NCI-H2227 (cell line): Measurements from ENCODE around the gene CHCHD4.

ENCODE experiments used
- DNase-seq: peaks from one replicate; lab custom pipeline; 2025; ENCODE audit not compliant: unreplicated experiment; lab: John Stamatoyannopoulos, UW

CHCHD4 gene

DNA sequence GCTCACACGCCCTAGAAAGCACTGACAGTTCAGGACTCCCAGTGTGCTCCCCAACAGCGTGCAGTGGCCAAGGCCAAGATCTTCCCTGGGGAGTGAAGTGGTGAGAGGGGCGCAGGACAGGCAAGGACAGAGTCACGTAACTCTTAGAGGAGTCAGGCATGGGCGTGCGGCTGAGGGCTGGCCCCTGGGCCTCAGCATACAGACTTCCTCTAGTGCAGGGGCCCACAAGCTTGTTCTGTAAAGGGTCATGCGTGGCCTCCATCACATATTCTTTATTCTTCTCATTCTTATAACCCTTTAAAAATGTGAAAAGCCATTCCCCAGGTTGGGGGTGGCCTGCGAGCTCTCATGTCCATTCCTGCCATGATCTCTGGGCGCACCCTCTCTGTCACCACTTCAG is 25.4 kb upstream of the CHCHD4 start:
- DNase-seq = no peak

DNA sequence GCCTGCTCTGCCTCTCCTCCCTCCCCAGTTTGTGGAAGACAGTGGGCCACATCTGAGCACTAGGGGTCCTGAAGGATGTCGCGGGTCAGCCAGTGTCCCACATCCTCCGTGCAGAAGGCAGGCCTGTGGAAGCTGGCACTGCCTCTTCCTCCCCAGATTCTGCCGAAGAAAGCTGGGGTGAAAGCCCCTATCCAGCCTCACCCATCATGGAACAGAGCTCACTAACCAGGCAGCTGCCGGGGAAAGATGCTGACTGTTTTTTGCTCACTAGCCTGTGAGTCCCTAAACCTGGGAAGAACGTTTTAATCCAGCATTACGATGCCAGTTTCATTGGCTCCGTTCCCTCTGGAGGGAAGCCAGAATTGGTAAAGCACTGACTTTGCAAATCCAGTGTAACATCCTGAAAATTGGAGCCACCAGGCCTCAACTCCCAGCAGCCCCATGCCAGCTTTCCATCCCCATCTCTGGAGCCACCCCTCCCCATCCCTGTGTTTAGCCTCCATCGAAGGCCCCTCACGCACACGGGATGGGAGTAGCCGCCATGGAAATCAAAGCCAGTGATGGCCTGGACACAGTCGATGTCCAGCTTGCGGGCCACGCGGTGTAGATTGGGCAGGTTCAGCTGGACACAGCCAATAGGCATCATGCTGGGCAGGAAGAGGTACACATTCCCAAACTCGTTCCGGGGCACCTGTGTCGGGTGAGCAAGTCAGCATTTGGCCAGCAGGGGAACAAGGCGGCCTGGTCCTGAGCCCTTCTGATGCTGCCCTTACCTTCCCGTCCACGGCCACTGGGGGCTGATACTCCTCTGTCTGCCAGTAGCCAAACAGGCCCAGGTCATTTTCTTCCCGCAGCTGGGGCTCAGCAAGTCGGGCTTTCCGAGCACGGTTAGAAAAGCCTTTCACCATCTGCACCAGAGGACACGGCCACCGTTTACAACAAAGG is 23.6 kb upstream of the CHCHD4 start:
- DNase-seq = no peak

DNA sequence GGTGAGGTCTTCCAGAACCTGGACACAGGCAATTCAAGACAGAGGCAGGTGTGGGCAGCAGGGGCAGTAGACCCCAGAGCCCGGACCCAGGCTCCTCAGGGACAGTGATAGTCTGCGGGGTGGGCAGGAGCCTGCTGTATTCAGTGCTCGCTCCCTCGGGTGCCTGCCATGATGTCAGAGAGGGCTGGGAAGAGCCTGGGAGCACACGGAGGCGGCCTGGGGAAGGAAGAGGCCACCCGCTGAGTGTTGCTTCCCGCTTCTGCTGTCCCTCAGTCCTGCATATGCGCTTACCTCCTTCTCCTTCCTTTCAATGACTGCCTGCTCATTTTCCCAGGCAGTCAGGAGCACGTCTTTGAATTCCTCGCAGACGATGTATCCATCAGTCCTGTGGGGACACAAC is 22.9 kb upstream of the CHCHD4 start:
- DNase-seq = no peak

DNA sequence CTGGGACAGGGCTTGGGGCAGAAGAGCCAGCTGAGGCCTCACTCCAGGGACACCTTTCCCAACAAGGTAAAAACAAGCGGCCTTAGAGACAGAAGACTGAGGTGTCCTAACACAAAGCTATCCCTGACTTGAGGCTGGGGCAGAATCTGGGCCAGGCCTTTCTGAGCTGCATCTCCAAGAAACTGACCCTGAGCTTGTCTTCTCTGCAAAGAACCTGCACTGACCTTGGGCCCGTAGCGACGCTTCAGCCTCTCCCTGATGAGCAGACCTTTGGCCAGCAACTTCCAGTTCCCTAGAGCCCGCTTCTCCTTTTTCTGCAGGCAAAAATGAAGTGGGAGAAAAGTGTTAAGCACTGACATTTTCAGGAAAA is 22.4 kb upstream of the CHCHD4 start:
- DNase-seq = no peak

DNA sequence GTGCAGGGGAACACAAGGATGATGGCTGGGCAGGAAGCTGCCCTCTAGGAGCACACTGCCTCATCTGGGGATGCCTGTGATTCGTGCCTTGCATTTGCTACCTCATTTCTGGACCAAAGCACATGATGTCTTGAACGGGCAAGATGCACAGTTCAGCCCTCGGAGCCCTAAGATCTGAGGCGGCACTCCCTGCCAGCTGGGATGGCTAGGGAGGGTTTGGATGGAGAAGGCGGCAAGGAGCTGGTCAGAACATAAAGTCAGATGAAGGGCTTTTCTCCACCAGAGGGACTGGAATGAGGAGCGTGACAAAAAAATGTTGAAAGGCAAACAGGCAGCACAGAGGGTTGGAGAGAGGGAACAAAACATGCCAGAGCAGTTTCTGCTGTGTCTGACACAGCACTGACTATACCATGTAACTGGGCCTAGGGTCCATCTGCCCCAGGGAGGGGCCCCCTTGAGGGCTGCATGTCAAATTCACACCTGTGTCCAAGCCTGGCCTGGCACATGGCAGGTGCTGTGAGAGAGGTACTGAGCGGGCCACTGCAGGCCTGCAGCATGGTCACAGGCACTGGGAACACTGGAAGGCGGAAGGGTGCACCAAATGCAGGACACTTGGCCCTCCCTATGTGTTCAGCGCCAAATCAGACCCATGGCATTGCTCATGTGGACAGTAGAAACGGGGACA is 21.9 kb upstream of the CHCHD4 start:
- DNase-seq = no peak

DNA sequence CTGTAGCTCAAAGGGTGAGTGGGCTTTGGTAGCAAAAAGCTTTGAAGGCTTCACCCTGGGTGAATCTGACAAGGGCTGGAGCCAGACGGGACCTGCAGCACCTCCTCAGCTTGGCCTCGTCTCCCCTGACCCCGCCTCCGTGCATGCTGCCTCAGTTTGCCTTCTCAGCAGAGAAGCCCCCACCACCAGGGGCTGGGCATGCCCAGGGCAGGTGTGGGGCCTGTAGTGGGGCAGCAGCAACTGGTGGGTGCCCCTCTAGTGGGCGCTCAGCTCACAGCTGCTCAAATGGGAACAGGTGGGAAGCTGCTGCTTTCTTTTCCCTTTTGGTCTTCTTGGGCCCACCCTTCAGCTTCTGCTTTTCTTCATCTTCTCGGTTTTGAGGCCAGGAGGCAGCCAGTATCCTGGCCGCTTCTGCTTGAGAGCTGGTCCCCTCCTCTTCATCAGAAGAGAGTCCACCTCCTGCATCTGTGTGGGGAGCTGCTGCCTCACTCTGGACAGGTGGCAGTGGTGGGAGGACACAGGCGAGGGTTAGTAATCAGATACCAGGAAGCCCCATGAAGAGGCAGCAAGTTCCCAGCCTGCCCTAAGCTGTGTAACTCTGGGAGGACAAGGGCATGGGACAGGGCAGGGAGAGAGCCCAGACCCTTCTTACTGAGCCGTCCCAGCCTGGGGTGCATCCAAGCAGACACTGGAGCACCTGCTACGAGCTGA is 21.2 kb upstream of the CHCHD4 start:
- no peak for DNase-seq

DNA sequence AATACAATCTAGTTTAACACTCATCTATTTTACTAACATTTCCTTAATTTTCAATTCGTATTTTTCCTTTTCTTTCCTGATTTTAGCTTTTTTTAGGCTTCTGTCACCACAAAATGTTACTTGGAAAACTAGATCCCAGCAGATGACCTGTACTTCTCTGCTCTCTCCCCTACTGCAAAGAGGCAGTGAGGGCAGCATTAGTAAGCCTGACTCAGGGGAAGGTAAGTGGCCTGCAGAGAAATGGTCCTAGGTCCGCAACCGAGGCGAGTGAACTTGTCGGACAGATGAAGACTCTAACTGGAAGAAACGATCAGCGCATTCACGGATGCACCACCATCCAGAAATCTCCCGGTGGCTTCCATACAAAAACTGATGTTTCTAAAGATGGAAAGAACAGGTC is 20.6 kb upstream of the CHCHD4 start:
- DNase-seq = no peak

DNA sequence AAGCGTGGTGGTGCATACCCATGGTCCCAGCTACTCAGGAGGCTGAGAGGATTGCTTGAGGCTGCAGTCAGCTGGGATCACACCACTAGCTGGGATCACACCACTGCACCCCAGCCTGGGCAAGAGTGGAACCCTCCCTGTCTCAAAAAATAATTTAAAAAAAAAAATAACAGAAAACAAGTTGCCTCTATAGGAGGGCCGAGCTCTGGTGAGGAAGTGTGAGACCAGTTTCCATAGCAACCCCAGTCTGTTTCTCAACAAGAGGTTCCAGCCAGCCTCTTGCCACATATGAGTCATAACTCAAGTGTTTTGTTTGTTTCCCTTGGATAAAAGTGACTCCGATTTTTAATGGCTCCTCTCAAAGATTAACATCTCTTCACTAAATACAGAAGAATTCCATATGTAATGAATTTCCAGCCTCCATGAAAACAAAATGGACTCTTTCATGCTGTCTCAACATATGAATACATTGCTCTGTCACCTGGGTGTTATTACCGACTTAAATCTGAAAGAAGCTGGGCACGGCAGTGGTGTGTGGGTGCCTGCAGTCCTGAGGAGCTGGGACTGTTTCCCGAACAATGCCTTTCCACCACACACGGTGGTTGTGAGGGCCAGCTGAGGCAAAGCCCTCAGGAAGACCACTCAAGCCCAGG is 19.9 kb upstream of the CHCHD4 start:
- DNase-seq = peak; percentile 83

DNA sequence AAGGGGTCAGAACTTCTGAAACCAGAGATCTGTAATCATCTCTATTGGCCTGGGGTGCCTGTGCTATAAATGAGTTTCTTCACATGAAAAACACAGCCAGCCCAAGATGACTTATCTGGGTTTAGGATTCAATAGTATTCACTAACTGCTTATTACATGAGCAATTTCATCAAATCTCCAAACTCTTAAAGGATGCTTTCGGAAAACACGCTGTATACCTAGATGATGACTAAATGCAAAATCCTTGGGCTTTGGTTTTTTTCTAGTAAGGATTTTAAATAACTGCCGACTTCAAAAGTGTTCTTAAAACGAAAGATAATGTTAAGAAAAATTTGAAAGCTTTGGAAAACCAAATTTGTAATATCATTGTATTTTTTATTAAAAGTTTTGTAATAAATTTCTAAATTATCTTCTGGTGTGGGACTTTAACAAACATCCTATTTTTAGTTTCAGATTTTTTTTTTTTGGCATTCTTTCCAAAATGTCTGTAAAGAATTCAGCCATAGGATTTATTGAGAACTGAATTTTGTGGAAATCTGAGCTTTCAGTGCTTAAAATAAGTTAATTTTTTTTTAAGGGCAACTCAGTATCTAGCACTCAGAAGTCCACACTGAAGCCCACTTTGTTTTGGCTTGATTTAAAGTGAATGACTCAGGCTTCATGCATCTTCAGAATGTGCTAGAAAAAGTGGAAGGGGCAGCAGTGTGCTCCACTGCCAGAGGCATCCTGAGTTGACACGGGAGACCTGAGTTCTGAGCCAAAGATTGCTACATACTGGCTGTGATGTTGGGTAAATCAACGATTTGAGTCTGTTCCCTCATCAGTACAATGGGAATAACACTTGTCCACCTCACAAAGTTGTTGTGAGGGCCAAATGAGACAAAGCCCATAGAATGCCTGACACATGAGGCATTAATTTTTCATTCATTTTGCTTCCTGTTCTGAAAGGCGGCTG is 18.9 kb upstream of the CHCHD4 start:
- peak; percentile 65 for DNase-seq

DNA sequence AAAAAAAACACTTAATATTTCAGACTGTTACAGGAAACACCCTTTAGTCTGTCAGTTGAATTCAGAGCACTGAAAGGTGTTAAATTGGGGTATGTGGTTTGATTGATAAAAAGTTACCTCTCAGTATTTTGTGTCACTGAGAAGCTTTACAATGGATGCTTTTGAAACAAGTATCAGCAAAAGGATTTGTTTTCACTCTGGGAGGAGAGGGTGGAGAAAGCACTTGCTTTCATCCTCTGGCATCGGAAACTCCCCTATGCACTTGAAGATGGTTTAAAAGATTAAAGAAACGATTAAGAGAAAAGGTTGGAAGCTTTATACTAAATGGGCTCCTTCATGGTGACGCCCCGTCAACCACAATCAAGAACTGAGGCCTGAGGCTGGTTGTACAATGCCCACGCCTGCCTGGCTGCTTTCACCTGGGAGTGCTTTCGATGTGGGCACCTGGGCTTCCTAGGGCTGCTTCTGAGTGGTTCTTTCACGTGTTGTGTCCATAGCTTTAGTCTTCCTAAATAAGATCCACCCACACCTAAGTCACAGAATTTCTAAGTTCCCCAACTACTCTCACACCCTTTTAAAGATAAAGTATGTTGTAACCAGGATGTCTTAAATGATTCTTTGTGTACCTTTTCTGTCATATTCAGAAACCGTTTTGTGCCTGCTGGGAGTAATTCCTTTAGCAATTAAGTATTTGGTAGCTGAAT is 18.0 kb upstream of the CHCHD4 start:
- DNase-seq = no peak

DNA sequence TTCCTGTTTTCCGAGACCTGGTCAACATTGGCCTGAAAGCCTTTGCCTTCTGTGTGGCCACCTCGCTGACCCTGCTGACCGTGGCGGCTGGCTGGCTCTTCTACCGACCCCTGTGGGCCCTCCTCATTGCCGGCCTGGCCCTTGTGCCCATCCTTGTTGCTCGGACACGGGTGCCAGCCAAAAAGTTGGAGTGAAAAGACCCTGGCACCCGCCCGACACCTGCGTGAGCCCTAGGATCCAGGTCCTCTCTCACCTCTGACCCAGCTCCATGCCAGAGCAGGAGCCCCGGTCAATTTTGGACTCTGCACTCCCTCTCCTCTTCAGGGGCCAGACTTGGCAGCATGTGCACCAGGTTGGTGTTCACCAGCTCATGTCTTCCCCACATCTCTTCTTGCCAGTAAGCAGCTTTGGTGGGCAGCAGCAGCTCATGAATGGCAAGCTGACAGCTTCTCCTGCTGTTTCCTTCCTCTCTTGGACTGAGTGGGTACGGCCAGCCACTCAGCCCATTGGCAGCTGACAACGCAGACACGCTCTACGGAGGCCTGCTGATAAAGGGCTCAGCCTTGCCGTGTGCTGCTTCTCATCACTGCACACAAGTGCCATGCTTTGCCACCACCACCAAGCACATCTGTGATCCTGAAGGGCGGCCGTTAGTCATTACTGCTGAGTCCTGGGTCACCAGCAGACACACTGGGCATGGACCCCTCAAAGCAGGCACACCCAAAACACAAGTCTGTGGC is 17.1 kb upstream of the CHCHD4 start:
- DNase-seq = no peak

DNA sequence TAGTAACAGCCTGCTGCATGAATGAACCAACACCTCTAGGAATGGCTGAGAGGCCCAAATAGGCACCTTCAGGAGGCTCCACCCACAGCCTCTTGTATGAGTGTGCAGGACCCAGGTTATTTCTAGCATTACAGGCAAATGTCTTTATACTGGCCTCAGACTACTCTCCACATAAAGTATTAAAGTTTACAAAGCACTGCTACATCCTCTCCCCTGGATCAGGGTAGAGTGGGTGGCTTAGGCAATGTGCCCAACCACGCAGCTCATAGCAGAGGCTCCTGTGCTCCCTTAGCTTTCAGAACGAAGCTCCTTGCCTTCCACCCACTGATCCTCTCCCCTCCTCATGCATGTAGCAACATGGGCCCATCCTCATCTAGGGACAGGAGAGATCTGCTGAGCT is 16.5 kb upstream of the CHCHD4 start:
- DNase-seq = no peak

DNA sequence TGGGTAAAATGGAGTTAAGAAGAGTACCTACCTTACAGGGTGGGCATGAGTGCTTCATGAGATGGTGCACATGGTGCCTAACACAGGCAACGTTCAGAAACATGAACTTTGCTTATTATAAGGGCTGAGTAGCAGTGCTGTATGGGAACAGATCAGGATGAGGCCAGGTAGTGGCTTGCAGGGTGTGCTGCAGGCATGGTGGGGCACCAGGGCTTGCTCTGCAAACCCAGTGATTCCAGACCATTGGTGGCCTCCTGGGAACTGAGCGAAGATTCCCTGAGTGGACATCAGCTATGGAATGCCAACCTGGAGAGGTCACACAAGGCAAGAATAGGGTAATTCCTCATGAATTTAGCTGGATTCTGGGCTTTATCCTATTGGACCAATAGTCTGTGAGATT is 16.0 kb upstream of the CHCHD4 start:
- DNase-seq = no peak

DNA sequence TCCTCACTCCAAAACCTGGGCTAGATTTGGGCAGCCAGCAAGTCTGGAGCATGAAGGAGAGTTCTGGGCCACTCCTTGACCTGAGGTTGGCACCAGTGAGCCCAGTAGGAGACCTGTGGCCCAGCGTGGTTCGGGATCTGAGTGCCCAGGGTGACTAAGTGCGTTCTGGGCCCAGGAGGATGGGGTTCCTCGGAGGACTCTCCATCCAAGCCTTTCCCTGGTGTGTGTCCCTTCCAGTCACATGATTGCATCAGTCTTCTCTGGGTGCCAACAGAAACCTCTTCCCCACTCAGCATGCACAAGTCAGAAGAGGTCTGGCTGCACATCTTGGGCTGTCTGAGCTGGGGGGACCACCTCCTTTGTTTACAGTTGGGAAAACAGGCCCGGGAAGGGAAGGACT is 15.1 kb upstream of the CHCHD4 start:
- DNase-seq = no peak

DNA sequence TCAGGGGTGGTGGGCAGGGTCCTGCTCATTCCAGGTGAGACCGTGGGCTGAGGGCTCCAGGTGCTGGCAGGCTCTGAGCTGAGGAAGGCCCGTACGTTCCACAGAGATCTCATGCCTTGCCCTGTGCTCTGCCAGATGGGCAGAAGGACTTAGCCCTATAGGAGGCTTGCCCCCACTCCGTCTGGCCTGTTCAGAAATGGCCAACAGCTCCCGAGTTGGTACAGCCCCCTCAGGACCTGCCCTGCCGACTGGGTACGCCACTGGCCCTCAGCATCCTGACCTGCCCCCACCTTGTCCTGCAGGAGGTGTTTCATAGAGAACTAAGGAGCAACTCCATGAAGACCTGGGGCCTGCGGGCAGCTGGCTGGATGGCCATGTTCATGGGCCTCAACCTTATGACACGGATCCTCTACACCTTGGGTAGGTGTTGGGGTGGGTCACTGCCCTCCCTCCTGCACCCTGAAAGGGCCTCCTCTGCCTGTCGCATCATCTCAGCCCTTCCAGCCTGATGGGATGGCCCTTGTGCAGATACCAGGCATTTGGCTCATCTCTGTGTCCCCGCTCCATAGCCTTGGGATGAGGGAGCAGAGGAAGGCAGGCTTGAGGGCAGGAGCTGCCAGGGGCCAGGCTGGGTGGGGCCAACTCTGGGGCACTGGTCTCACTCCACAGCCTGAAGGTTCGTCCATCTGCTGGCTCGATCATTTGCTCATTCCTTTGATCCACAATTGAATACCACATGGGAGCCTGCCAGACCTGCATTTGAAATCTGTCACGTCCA is 14.4 kb upstream of the CHCHD4 start:
- DNase-seq = no peak

DNA sequence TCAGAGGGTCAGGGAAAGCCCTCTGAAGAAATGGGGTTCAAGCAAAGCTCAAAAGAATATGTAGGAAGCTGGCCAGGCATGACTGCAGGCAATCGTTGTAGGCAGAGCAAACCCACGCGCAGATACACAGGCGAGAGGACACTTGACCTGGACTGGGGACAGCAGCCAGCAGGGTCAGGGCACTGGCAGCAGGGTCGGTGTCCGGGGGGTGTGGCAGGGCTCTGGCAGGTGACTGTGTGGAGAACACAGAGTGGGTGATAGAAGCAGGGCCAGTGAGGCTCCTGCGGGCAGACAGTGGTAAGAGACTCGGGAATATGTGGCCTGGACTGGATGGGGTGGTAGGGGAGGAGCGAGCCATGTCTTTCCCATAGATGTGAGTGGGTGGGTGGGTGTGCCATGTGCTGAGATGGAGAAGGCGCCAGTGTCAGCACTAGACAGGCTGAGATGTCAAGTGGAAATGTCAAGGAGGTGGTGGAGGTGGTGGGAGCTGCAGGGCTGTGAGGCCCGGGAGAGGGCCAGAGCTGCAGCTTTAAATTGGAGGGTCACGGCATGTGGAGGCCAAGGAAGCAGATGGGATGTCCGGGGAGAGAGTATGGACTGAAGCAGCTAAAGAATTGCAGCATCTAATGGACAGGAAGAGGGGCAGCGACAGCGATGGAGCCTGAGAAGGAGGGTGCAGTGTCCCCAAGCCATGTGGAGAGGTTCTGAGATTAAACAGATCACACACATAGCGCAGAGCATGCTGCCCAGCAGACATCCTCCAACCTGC is 13.6 kb upstream of the CHCHD4 start:
- DNase-seq = no peak

DNA sequence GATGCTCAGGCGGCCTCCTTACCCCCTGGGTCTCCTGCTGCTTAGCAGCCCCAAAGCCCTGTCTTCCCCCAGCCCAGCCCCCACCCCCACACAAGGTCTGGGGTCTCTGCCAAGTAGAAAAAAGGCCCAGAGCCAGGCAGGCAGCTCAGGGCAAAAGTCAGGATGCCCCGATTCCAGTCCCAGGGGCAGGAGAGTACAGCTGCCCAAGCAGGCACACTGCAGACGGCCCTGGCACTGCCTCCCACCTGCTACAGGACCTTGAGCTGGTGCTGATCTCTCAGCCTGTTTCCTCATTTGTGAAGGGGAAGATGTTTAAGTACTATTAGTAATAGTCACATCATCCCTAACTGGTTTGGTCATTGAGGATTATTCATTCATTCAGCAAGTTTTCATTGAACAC is 12.8 kb upstream of the CHCHD4 start:
- no peak for DNase-seq
